ENCODE results near the gene MYL9.
A peak's percentile ranks its signal among the peaks of the same experiment; 100 is the strongest.
"Not testable (repeated sequence)": the region's sequence is repeated elsewhere in the genome, so short reads cannot be mapped to it uniquely, and the experiment has no call there.

The MYL9 gene

DNA sequence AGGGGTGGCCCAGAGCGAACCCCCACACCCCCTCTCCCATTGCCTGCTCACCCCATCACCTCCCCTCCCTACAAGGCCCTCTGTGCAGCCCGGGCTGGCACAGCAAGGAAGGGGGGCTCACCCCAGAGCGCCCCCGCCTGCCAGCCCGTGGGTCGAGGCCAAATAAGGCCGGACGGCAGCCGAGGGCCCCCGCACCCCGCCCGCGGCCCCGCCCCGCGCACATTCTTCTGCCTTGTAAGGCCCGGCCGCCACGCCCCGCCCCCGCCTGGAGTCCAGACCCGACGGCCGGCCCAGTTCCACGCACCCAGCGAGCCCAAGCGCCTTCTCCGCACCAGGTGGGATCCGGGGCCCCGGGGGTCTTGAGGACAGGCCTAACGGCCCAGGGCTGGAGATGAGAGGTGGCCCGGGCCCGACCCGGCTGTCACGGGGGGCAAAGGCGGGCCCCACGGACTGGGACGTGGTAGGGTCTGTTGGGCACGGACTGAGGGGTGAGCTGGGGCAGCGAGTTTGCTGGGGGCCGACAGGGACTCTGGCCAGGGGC, at the start of gene MYL9:
TSS of gene MYL9 (plus strand) at position 293 of the 541 bp plus-strand sequence. CDS start 3,366 bp downstream, outside the sequence.
- peak; percentile 34 for DNase-seq (ENCODE audit: low spot score)
- FAIRE-seq: no peak

DNA sequence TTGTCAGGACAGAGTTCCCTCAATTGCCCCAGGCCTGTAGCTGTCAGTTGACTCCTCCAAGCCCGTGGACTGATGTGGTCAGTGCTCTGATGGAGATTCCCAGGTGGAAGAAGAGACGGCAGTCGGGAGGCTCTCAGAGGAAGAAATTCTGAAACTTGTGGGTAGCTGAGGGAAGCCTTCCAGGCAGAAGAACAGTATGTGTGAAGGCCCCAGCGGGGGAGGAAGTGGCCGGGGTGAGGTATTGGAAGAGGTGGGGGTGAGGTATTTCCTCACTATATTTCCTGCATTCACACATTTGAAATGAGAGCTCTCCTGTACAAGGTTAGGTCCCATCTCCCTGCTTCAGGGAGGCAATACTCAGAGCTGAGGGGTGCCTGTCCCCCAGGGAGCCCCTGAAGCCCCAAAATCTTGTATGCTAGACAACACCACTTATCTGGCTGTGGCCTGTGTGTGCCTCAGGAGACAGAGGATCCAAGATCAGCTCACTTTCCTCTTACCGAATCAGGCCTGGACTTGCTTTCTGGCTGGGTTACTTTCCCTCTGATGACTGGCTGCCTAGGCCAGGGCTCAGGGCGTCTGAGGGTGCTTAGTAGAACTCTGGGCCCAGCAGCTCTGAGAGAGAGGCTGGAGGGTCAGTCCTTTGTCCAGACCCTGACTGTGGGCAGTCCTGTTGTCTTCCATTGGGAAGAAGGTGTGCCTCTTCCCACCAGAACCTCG, 49.3 kb upstream of the MYL9 start:
- DNase-seq (ENCODE audit: low spot score): no peak
- FAIRE-seq: no peak

DNA sequence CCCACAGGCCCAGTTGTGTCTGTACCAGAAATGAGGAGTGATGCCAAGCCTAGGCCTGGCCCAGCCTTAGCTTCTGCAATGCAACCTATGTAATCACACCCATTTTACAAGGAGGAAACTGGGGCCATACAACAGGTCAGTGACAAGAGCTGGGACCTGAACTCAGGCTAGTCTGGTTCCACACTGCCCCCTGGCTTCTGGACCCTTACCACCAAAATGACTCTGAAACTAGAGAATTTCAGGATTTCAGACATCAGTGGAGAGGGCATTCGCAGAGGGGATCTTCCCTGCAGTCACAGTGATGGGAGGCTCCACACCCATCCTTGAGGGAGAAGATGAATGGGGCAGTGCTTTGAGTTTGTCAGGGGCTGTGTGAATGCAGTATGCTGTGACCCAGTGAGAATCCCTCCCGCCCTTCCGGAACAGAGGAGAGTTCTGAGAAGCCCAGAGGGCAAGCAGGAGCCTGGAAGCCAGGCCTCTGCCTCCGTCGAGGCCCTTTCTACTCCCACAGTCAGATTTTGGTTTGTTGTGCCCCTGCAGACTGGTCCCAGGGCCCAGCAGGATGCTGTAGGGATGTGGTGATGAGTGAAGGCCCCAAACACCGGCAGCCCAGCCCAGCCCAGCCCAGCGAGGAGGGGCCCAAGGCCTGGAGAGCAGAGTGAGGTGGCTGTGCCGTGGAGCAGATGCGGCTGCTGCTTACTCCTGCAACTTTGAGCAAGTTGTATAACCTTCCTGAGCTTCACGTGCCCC, 48.1 kb upstream of the MYL9 start:
- no peak for FAIRE-seq
- DNase-seq (ENCODE audit: low spot score): no peak

- FAIRE-seq: peak; percentile 94
- peak; percentile 87 for DNase-seq (ENCODE audit: low spot score)
These were observed 47.6 kb upstream of the MYL9 start for GRCh38 chr20:36493801-36494114.

GRCh38 chr20:36496707-36497669, 44.3 kb upstream of the MYL9 start:
- DNase-seq (ENCODE audit: low spot score) (no peak), FAIRE-seq (no peak)

DNA sequence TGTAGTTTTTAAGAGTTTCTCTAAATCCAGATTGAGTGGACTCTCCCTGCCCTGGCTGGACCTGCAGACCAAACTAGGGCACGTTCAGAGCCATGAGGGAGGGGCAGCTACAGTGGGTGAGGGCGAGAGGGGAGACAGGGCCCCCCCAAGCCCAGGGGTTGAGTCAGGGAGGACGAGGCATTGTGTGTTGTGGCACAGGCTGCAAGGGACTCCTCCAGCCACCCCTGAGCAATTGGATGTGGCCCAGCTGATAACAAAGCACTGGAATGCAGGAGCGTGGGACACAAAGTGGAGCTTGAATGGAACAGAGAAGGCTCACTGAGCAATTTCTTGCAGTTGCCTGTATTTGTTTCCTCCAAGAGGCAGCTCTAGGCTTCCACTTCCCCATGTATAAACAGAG, 43.5 kb upstream of the MYL9 start:
- DNase-seq (ENCODE audit: low spot score) (no peak), FAIRE-seq (no peak)

- DNase-seq (ENCODE audit: low spot score) (no peak), FAIRE-seq (no peak)
These were observed 42.7 kb upstream of the MYL9 start for GRCh38 chr20:36498386-36499179.

DNA sequence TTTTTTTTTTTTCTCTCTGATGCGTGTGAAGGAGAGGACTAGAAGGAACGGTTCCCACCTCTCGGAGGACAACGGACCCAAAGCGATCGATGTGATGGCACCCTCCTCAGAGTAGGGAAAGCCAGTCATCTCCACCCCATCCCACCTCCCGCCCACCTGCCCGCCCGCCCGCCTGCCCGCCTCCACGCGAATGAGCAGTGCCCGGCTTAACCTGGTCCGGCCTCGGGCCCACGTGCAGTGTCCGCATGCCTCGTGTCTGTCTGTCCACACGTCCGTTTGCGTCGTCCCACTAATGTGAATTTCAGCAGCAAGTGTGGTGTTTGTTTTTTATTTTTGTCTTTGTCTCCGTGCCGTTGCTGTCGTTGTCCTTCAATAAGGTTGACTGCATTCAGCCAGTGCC, 42.1 kb upstream of the MYL9 start:
- no peak for DNase-seq (ENCODE audit: low spot score)
- FAIRE-seq: no peak

DNA sequence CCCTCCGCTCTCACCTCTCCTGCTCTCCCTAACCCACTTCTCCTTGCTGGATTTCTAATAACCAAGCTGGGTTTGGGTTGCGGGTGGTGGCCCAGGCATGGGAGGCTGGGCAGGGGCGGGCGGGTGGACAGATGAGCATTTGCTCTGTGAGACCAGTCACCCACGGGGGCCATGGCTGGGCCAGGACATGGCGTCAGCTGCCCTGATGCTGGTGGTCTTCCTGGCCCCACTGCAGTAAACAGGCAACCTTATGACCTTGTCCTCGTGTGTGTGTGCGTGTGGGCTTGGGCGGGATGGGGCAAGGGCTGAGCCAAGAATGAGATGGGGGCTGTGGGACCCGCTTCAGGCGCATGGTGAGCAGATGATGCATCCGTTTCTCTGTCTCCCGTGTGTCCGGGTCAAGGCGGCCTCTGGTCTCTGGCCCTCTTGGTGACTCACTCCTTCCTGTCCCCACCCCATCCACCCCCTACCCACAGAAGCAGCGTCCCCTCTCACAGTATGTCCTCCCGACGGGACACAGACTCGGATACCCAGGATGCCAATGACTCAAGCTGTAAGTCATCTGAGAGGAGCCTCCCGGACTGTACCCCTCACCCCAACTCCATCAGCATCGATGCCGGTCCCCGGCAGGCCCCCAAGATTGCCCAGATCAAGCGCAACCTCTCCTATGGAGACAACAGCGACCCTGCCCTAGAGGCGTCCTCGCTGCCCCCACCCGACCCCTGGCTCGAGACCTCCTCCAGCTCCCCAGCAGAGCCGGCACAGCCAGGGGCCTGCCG, 41.4 kb upstream of the MYL9 start:
- no peak for DNase-seq (ENCODE audit: low spot score)
- no peak for FAIRE-seq

DNA sequence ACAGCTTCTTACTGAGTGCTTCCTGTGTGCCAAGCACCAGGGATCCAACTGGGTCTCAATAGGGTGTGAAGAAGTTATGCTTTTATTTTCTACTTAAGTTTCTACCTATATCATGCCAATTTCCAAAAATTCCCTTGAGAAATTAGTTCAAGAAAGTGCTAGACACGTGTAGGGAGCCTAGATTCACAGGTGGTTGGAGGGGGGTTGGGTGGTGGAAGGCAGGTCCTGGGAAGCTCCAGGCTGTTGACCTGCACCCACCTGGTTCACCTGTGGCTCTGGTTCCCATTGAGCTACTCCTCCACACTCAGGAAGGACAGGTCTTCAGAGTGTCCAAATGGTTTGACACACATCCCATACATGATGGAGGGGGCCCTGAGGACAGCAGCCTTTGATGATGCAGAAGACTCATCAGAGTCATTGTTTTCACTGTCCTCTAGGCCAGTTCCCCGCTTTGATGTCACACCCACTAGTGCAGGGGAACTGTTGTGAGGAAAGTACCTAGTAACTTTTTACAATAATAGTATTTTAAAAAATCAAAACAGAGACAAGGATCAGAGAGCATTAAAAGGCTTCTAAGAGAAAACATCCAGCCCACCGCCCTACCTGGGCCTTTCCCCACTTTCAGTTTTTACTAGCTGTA, 39.8 kb upstream of the MYL9 start:
- FAIRE-seq (no peak), DNase-seq (ENCODE audit: low spot score) (no peak)

DNA sequence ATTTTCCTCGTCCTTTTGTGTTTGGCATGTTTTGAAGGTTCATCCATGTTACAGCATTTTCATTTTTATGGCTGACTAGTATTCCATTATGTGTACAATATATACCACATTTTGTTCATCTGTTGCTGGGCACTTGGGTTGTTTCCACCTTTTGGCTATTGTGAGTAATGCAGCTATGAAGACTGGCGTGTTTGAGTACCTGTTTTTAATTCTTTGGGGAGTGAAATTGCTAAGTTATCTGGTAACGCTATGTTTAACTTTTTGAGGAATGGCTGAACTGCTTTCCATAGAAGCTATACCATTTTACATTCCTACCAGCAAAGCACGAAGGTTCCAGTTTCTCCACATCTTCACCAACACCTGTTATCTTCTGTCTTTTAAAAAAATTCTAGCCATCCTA, 37.0 kb upstream of the MYL9 start:
- DNase-seq (ENCODE audit: low spot score) (no peak), FAIRE-seq (no peak)

GRCh38 chr20:36506253-36506652, 35.1 kb upstream of the MYL9 start:
- DNase-seq (ENCODE audit: low spot score): no peak

GRCh38 chr20:36507746-36508145, 33.6 kb upstream of the MYL9 start:
- DNase-seq (ENCODE audit: low spot score) (no peak), FAIRE-seq (no peak)

More at GRCh38 chr20:36506253-36506652, 35.1 kb upstream of the MYL9 start:
- FAIRE-seq: no peak

DNA sequence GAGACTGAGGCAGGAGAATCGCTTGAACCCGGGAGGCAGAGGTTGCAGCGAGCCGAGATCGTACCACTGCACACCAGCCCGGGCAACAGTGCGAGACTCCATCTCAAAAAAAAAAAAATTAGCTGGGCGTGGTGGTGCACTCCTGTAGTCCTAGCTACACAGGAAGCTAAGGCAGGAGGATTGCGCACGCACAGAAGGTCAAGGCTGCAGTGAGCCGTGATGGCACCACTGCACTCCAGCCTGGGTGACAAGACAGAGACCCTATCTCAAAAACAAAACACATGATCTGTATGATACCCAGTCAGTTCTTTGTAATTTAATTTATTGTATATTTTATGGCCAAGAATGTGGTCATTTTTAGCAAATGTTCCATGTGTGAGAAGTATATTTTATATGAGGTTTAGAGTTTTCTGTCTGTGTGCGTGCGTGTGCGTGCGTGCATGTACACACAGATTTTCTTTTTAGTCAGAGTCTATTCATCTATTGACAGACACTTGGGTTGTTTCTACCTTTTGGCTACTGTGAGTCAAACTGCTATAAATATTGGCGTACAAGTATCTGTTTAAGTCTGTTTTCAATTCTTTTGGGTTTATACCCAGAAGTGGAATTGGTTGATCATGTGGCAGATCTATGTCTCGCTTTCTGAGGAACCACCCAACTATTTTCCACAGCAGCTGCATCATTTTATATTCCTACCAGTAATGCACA, 22.2 kb upstream of the MYL9 start:
- FAIRE-seq (no peak), DNase-seq (ENCODE audit: low spot score) (no peak)

DNA sequence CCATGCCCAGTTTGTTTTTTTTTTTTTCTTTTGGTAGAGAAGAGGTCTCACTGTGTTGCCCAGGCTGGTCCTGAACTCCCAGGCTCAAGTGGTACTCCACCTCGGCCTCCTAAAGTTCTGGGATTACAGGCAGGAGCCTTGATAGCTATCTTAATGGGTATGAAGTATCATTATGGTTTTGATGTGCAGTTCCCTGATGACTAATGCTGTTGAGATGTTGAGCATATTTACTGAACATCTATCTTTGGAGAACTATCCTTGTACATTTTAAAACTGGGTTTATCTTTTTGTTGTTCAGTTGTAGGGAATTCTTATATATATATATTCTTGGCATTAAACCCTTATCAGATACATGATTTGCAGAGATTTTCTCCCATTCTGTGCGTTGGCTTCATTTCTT, 21.4 kb upstream of the MYL9 start:
- no peak for DNase-seq (ENCODE audit: low spot score)
- FAIRE-seq: no peak

DNA sequence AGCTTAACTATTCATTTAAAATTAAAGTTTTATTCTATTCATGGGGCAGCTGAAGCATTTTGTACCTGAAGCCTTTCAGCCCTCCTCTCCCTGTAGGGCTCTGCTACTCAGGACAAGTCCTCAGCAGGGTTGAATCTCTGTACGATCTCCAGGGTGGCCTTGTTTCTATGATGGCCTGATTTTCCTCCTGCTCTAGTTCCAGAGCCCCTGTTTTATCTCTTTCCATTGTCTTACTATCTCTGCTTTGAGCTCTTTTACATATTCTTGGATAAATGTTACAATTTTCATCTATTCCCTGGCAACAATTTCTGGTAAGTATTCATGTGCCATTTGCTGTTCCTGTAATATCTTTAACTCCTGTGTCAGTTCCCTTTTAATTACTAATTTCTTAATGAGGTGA, 19.8 kb upstream of the MYL9 start:
- DNase-seq (ENCODE audit: low spot score): no peak
- FAIRE-seq: no peak

DNA sequence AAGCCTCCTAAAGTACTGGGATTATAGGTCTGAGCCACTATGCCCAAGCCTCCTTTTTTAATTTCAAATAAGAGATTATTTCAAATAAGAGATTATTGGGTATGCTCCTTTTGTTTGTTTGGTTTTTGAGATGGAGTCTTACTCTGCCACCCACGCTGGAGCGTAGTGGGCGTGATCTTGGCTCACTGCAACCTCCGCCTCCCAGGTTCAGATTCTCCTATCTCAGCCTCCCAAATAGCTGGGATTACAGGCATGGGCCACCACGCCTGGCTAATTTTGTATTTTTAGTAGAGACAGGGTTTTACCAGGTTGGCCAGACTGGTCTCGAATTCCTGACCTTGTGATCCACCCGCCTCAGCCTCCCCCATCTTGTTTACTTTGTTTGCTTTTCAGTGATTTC, 18.9 kb upstream of the MYL9 start:
- DNase-seq (ENCODE audit: low spot score); FAIRE-seq: not testable (repeated sequence)

GRCh38 chr20:36523341-36523740, 18.0 kb upstream of the MYL9 start:
- DNase-seq (ENCODE audit: low spot score) (no peak), FAIRE-seq (no peak)

Data from RCC 7860 (cell line).